HCT116 (cell line): Measurements from ENCODE around the gene FAR1. TPM values are rescaled to one million over a fixed set of nuclear protein-coding genes. Genes with fewer than 3 reads are reported as not detected.

Source experiments
- ATAC-seq: fragments of 200-7000 bp; cut with Tn5 transposase; 2 replicates; pipeline ENCODE4 v1.9.1; 2020; ENCODE audit warnings: mild to moderate bottlenecking, moderate library complexity
- BruUV-seq: library from RNA; stranded (reverse); fragments of 400-500 nt; replicated peaks from 2 replicates; lab custom pipeline; 2021; lab: Mats Ljungman, UMichigan
- CTCF ChIA-PET: fragments of 300-600 bp; sonication (Branson Sonifier 250); formaldehyde crosslinking; loops from one replicate; lab custom pipeline; 2021; ENCODE audit warnings: antibody characterized with exemption; lab: Charles Lee
- POLR2A ChIA-PET: fragments of 300-600, 350-600 bp; sonication (Branson Sonifier 250); formaldehyde crosslinking; loops from one replicate; lab custom pipeline; 2021; ENCODE audit warnings: antibody characterized with exemption; lab: Charles Lee
- RAD21 ChIA-PET, 2 experiments: fragments of 300-600 bp; sonication (Branson Sonifier 250); formaldehyde crosslinking; loops; one replicate each; lab custom pipeline; 2023; ENCODE audit warnings: low total read pairs in 2 of 2; ENCODE audit not compliant: uncharacterized antibody in 2 of 2, unreplicated experiment in 2 of 2, low non-redundant PET in 1 of 2; lab: Charles Lee
- DNase-seq: peaks from one replicate; pipeline ENCODE4 v3.0.0-alpha.2; 2010; ENCODE audit warnings: low read depth, low spot score
- H2AFZ ChIP-seq: fragments of 200-600 bp; shearing (Covaris generic), sonication (generic); 2 replicates; pipeline ENCODE4 v1.6.1; 2017; ENCODE audit warnings: low read depth, mixed run types, mixed read lengths, antibody characterized with exemption, low read length; ENCODE audit not compliant: poor library complexity, severe bottlenecking
- H3K27ac ChIP-seq: 2 replicates; pipeline ENCODE4 v1.5.1; 2012; ENCODE audit warnings: low read depth, low read length
- H3K27me3 ChIP-seq: fragments of 200-600 bp; sonication (generic); 2 replicates; pipeline ENCODE4 v1.6.1; 2016; ENCODE audit warnings: mixed run types, low read length, mixed read lengths; ENCODE audit not compliant: insufficient read depth
- H3K36me3 ChIP-seq, 2 experiments: fragments of 200-500 bp in 1 of 2; fragments of 200-600 bp in 1 of 2; sonication (Bioruptor generic) in 1 of 2; sonication (generic) in 1 of 2; 2 replicates each; pipeline versions ENCODE4 v1.5.1 to v1.6.1; 2014 to 2016; ENCODE audit warnings: low read length in 2 of 2, inconsistent platforms in 1 of 2, mixed read lengths in 1 of 2, mixed run types in 1 of 2; ENCODE audit not compliant: insufficient read depth in 2 of 2, control insufficient read depth in 1 of 2
- H3K4me1 ChIP-seq, 2 experiments: fragments of 200-600 bp in 1 of 2; sonication (generic) in 1 of 2; 2 replicates each; pipeline versions ENCODE4 v1.5.1 to v1.6.1; 2012 to 2017; ENCODE audit warnings: low read length in 2 of 2, inconsistent platforms in 1 of 2, mild to moderate bottlenecking in 1 of 2, mixed read lengths in 1 of 2, mixed run types in 1 of 2, moderate library complexity in 1 of 2; ENCODE audit not compliant: insufficient read depth in 2 of 2, control insufficient read depth in 1 of 2
- H3K4me2 ChIP-seq: fragments of 200-600 bp; sonication (generic); 2 replicates; pipeline ENCODE4 v1.6.1; 2017; ENCODE audit warnings: mixed run types, low read length, mixed read lengths
- H3K4me3 ChIP-seq, 2 experiments: fragments of 200-600 bp in 1 of 2; sonication (generic) in 1 of 2; replicated peaks in 1 of 2; 2 replicates each; pipeline ENCODE4 v1.5.1; 2011 to 2016; ENCODE audit warnings: low read length in 2 of 2, control low read depth in 1 of 2, low read depth in 1 of 2, mild to moderate bottlenecking in 1 of 2, mixed read lengths in 1 of 2, mixed run types in 1 of 2
- H3K79me2 ChIP-seq: fragments of 200-600 bp; sonication (generic); 2 replicates; pipeline ENCODE4 v1.6.1; 2017; ENCODE audit warnings: mild to moderate bottlenecking, mixed run types, low read length, moderate library complexity, mixed read lengths; ENCODE audit not compliant: insufficient read depth
- H3K9ac ChIP-seq: fragments of 200-600 bp; sonication (generic); 2 replicates; pipeline ENCODE4 v1.6.1; 2016; ENCODE audit warnings: low read length, mixed read lengths
- H3K9me2 ChIP-seq: fragments of 200-600 bp; sonication (generic), shearing (Covaris generic); 2 replicates; pipeline ENCODE4 v1.6.1; 2017; ENCODE audit warnings: mixed run types, mild to moderate bottlenecking, moderate library complexity; ENCODE audit not compliant: insufficient read depth
- H3K9me3 ChIP-seq, 2 experiments: fragments of 200-500 bp in 1 of 2; fragments of 200-600 bp in 1 of 2; sonication (Bioruptor generic) in 1 of 2; sonication (generic) in 1 of 2; 2 replicates each; pipeline ENCODE4 v1.6.1; 2014 to 2017; ENCODE audit warnings: low read length in 2 of 2, mixed read lengths in 2 of 2, inconsistent platforms in 1 of 2, low read depth in 1 of 2, mild to moderate bottlenecking in 1 of 2, mixed run types in 1 of 2, moderate library complexity in 1 of 2; ENCODE audit not compliant: control insufficient read depth in 1 of 2, insufficient read depth in 1 of 2
- H4K20me1 ChIP-seq: fragments of 200-600 bp; sonication (generic), shearing (Covaris generic); 2 replicates; pipeline ENCODE4 v1.6.1; 2017; ENCODE audit warnings: mixed run types, mild to moderate bottlenecking, moderate library complexity; ENCODE audit not compliant: insufficient read depth
- CTCF ChIP-seq, 3 experiments: fragments of 200-600 bp in 1 of 3; sonication (generic) in 1 of 3; IDR thresholded peaks in 2 of 3; conservative IDR thresholded peaks in 1 of 3; 2 replicates each; pipeline ENCODE4 v1.5.1; 2012 to 2017; ENCODE audit warnings: low read depth in 2 of 3, low read length in 2 of 3, antibody characterized with exemption in 1 of 3, borderline replicate concordance in 1 of 3, control low read depth in 1 of 3, mild to moderate bottlenecking in 1 of 3, mixed read lengths in 1 of 3, mixed run types in 1 of 3, moderate library complexity in 1 of 3; ENCODE audit not compliant: insufficient read depth in 1 of 3
- EGR1 ChIP-seq: IDR thresholded peaks from 2 replicates; pipeline ENCODE4 v1.6.1; 2012; ENCODE audit warnings: low read depth
- ELF1 ChIP-seq: IDR thresholded peaks from 2 replicates; pipeline ENCODE4 v1.6.1; 2012; ENCODE audit warnings: low read depth, borderline replicate concordance
- EZH2 ChIP-seq: fragments of 200-600 bp; sonication (generic); IDR thresholded peaks from 2 replicates; pipeline ENCODE4 v1.6.1; 2017; ENCODE audit warnings: antibody characterized with exemption, mixed run types
- EZH2phosphoT487 ChIP-seq: fragments of 200-600 bp; IDR thresholded peaks from 2 replicates; pipeline ENCODE4 v1.6.1; 2018; ENCODE audit warnings: antibody characterized with exemption, borderline replicate concordance
- FOSL1 ChIP-seq: IDR thresholded peaks from 2 replicates; pipeline ENCODE4 v1.6.1; 2012; ENCODE audit warnings: low read depth
- JUND ChIP-seq: IDR thresholded peaks from 2 replicates; pipeline ENCODE4 v1.6.1; 2012
- POLR2A ChIP-seq: IDR thresholded peaks from 2 replicates; pipeline ENCODE4 v1.7.0; 2011; ENCODE audit warnings: borderline replicate concordance; ENCODE audit not compliant: insufficient read depth, insufficient read length; ENCODE audit errors: extremely low read depth
- POLR2AphosphoS5 ChIP-seq: IDR thresholded peaks from 2 replicates; pipeline ENCODE4 v1.6.1; 2011; ENCODE audit warnings: mild to moderate bottlenecking, low read depth, low read length, moderate library complexity
- SIN3A ChIP-seq: IDR thresholded peaks from 2 replicates; pipeline ENCODE4 v1.6.1; 2012; ENCODE audit warnings: low read depth
- SRF ChIP-seq: IDR thresholded peaks from 2 replicates; pipeline ENCODE4 v1.6.1; 2012; ENCODE audit warnings: low read depth
- YY1 ChIP-seq: IDR thresholded peaks from 2 replicates; pipeline ENCODE4 v1.6.1; 2011; ENCODE audit warnings: low read length, low read depth, moderate library complexity, mild to moderate bottlenecking; ENCODE audit not compliant: insufficient replicate concordance; ENCODE audit errors: extremely low read depth
- ZBTB33 ChIP-seq: IDR thresholded peaks from 2 replicates; pipeline ENCODE4 v1.6.1; 2011; ENCODE audit warnings: mild to moderate bottlenecking, low read length, moderate library complexity; ENCODE audit not compliant: insufficient replicate concordance; ENCODE audit errors: extremely low read depth
- ZNF274 ChIP-seq: fragments of 200-500 bp; sonication (Bioruptor generic); IDR thresholded peaks from 2 replicates; pipeline ENCODE4 v1.6.1; 2014; ENCODE audit warnings: mild to moderate bottlenecking, low read depth, low read length, inconsistent platforms
- intact Hi-C: fragments of 100-400 bp; cut with micrococcal nuclease; formaldehyde crosslinking; loops from 2 replicates; pipeline ENCODE4 v1.10.0; 2022
- total RNA-seq: library from RNA; stranded (reverse); gene quantifications from one replicate; pipeline ENCODE4 v1.2.1, GENCODE V29; 2021; ENCODE audit not compliant: unreplicated experiment
- TF ChIP-seq, protein P1 (sequence below): IDR thresholded peaks from 2 replicates; pipeline ENCODE4 v1.6.1; 2012
- TF ChIP-seq, protein P2 (sequence below): IDR thresholded peaks from 2 replicates; pipeline ENCODE4 v1.6.1; 2012; ENCODE audit warnings: low read depth

FAR1 gene
- total RNA-seq, 1 experiment from 2014 or later, result 74.3 TPM

DNA sequence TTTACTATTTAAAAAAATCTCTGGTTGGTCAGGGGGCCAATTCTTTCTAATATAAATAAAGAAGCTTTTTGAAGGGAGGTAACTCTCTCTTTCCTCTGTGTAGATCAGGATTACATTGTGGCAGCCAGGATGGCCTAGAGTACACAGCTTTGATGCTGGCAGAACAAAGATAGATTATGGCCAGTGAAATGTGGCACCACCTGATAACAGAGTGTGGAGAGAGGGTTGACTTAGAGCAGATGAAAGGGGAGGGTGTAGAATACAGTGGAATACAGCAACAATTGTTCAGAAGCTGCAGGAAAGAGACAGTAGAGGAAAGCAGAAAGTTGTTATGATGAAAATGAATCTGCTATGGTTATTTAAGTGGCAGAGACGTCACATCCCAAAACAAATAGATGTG lies 99.0 kb downstream of the FAR1 start:
- Histone ChIP-seq H3K9me2 (no peaks in the 10 kb centered on the region), H3K36me3 (no peaks in the 10 kb centered on the region), H3K27me3 (no peaks in the 10 kb centered on the region), H4K20me1 (no peaks in the 10 kb centered on the region), H3K4me2 (no peak overlapping the region), H3K79me2 (no peaks in the 10 kb centered on the region), H3K27ac (no peak overlapping the region), H3K9me3 (no peaks in the 10 kb centered on the region), H3K4me3 (no peak overlapping the region), H3K4me1 (no peaks in the 10 kb centered on the region), H3K9ac (no peak overlapping the region), H2AFZ (no peak overlapping the region)
- ChIA-PET RAD21 (no interaction called here), POLR2A (no interaction called here), CTCF (no interaction called here)
- DNase-seq, result no peak
- no TSS peak for BruUV-seq
- intact Hi-C loops, result no loop called here
- no peak for ATAC-seq
- TF ChIP-seq ELF1 (no peak), POLR2AphosphoS5 (no peak), EZH2 (no peak), SIN3A (no peak), ZBTB33 (no peak), EGR1 (no peak), FOSL1 (no peak), CTCF (IDR thresholded peaks at IDR 0.05 in 2 of 3, conservative IDR thresholded peaks at IDR 0.05 in 1 of 3; ENCODE audit: borderline replicate concordance in 1 of 3, insufficient read depth in 1 of 3, low read depth in 2 of 3, low read length in 2 of 3) (no peak), SRF (no peak), ZNF274 (no peak), JUND (no peak), EZH2phosphoT487 (no peak), POLR2A (no peak), YY1 (no peak)
- TF ChIP-seq, protein P1, sequence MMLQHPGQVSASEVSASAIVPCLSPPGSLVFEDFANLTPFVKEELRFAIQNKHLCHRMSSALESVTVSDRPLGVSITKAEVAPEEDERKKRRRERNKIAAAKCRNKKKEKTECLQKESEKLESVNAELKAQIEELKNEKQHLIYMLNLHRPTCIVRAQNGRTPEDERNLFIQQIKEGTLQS, result no peak
- TF ChIP-seq, protein P2, sequence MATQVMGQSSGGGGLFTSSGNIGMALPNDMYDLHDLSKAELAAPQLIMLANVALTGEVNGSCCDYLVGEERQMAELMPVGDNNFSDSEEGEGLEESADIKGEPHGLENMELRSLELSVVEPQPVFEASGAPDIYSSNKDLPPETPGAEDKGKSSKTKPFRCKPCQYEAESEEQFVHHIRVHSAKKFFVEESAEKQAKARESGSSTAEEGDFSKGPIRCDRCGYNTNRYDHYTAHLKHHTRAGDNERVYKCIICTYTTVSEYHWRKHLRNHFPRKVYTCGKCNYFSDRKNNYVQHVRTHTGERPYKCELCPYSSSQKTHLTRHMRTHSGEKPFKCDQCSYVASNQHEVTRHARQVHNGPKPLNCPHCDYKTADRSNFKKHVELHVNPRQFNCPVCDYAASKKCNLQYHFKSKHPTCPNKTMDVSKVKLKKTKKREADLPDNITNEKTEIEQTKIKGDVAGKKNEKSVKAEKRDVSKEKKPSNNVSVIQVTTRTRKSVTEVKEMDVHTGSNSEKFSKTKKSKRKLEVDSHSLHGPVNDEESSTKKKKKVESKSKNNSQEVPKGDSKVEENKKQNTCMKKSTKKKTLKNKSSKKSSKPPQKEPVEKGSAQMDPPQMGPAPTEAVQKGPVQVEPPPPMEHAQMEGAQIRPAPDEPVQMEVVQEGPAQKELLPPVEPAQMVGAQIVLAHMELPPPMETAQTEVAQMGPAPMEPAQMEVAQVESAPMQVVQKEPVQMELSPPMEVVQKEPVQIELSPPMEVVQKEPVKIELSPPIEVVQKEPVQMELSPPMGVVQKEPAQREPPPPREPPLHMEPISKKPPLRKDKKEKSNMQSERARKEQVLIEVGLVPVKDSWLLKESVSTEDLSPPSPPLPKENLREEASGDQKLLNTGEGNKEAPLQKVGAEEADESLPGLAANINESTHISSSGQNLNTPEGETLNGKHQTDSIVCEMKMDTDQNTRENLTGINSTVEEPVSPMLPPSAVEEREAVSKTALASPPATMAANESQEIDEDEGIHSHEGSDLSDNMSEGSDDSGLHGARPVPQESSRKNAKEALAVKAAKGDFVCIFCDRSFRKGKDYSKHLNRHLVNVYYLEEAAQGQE, result no peak
